Liver (tissue), 9 donors: ENCODE results near the gene CCDC54. TPM values are rescaled to one million over a fixed set of nuclear protein-coding genes. Genes with fewer than 3 reads are reported as not detected.

Experiments used
- DNase-seq: peaks from one replicate; pipeline ENCODE4 v3.0.0-alpha.2; 2017; ENCODE audit warnings: low spot score
- H3K27ac ChIP-seq, 2 donors: one replicate each; pipeline ENCODE4 v1.7.0; 2013; ENCODE audit warnings: inconsistent platforms in 2 of 2, low read length in 2 of 2, control low read depth in 1 of 2, low read depth in 1 of 2, mild to moderate bottlenecking in 1 of 2
- H3K27me3 ChIP-seq, 4 donors: one replicate each; pipeline versions ENCODE4 v1.6.1 to v1.7.0; 2013; ENCODE audit warnings: low read length in 3 of 4, inconsistent platforms in 1 of 4, mild to moderate bottlenecking in 1 of 4, moderate library complexity in 1 of 4; ENCODE audit not compliant: control insufficient read depth in 4 of 4, insufficient read depth in 4 of 4
- H3K36me3 ChIP-seq, 4 donors: one replicate each; pipeline versions ENCODE4 v1.6.1 to v1.7.0; 2013; ENCODE audit warnings: low read length in 3 of 4, mild to moderate bottlenecking in 3 of 4, low read depth in 1 of 4, moderate library complexity in 1 of 4; ENCODE audit not compliant: control insufficient read depth in 4 of 4, insufficient read depth in 3 of 4
- H3K4me1 ChIP-seq, 4 donors: one replicate each; pipeline versions ENCODE4 v1.6.1 to v1.7.0; 2013; ENCODE audit warnings: low read length in 3 of 4, mild to moderate bottlenecking in 3 of 4, moderate library complexity in 1 of 4; ENCODE audit not compliant: control insufficient read depth in 4 of 4, insufficient read depth in 4 of 4
- H3K4me3 ChIP-seq, 3 donors: one replicate each; pipeline versions ENCODE4 v1.6.1 to v1.7.0; 2013; ENCODE audit warnings: low read length in 3 of 3, control low read depth in 1 of 3, low read depth in 1 of 3, mild to moderate bottlenecking in 1 of 3
- H3K9ac ChIP-seq, 2 donors: one replicate each; pipeline ENCODE4 v1.7.0; 2013; ENCODE audit warnings: low read length in 2 of 2, mild to moderate bottlenecking in 2 of 2, moderate library complexity in 2 of 2, control low read depth in 1 of 2, low read depth in 1 of 2
- H3K9me3 ChIP-seq, 4 donors: one replicate each; pipeline versions ENCODE4 v1.6.1 to v1.7.0; 2013; ENCODE audit warnings: low read length in 3 of 4; ENCODE audit not compliant: control insufficient read depth in 4 of 4
- ATF3 ChIP-seq: IDR thresholded peaks from 2 replicates; pipeline ENCODE4 v1.6.1; 2016; ENCODE audit warnings: antibody characterized with exemption
- CTCF ChIP-seq: fragments of 150-350 bp; IDR thresholded peaks from 2 replicates; pipeline ENCODE4 v1.5.1; 2017; ENCODE audit warnings: improper control_type of control experiment, low read depth, low read length; ENCODE audit not compliant: missing input control
- EGR1 ChIP-seq, 2 donors: IDR thresholded peaks; 2 replicates each; pipeline ENCODE4 v1.6.1; 2016 to 2018; ENCODE audit warnings: antibody characterized with exemption in 2 of 2, low read depth in 2 of 2
- GABPA ChIP-seq, 2 donors: IDR thresholded peaks in 1 of 2; conservative IDR thresholded peaks in 1 of 2; 2 replicates each; pipeline ENCODE4 v1.6.1; 2016; ENCODE audit warnings: antibody characterized with exemption in 2 of 2, mild to moderate bottlenecking in 1 of 2, moderate library complexity in 1 of 2
- HNF4G ChIP-seq: IDR thresholded peaks from 2 replicates; pipeline ENCODE4 v1.6.1; 2016; ENCODE audit warnings: antibody characterized with exemption
- JUND ChIP-seq, 2 donors: IDR thresholded peaks; 2 replicates each; pipeline ENCODE4 v1.6.1; 2016; ENCODE audit warnings: antibody characterized with exemption in 2 of 2
- MAX ChIP-seq: IDR thresholded peaks from 2 replicates; pipeline ENCODE4 v1.6.1; 2016; ENCODE audit warnings: antibody characterized with exemption
- NR2F2 ChIP-seq: IDR thresholded peaks from 2 replicates; pipeline ENCODE4 v1.6.1; 2016; ENCODE audit warnings: antibody characterized with exemption
- RAD21 ChIP-seq, 2 donors: IDR thresholded peaks; 2 replicates each; pipeline ENCODE4 v1.6.1; 2016; ENCODE audit warnings: antibody characterized with exemption in 2 of 2, mild to moderate bottlenecking in 2 of 2
- REST ChIP-seq: IDR thresholded peaks from 2 replicates; pipeline ENCODE4 v1.6.1; 2016; ENCODE audit warnings: antibody characterized with exemption, mild to moderate bottlenecking
- RXRA ChIP-seq, 2 donors: IDR thresholded peaks; 2 replicates each; pipeline ENCODE4 v1.6.1; 2017 to 2018; ENCODE audit warnings: antibody characterized with exemption in 2 of 2, mild to moderate bottlenecking in 1 of 2
- SP1 ChIP-seq: IDR thresholded peaks from 2 replicates; pipeline ENCODE4 v1.6.1; 2018; ENCODE audit warnings: antibody characterized with exemption, mild to moderate bottlenecking
- TAF1 ChIP-seq: conservative IDR thresholded peaks from 2 replicates; pipeline ENCODE4 v1.6.1; 2016; ENCODE audit warnings: antibody characterized with exemption, mild to moderate bottlenecking
- YY1 ChIP-seq: IDR thresholded peaks from 2 replicates; pipeline ENCODE4 v1.6.1; 2016; ENCODE audit warnings: antibody characterized with exemption, mild to moderate bottlenecking
- ZBTB33 ChIP-seq: IDR thresholded peaks from 2 replicates; pipeline ENCODE4 v1.6.1; 2016; ENCODE audit warnings: antibody characterized with exemption
- WGBS: extraction: QIAGEN DNeasy Blood & Tissue Kit; methylation state at CpG from one replicate; pipeline ENCODE4 v1.1.7; 2013; 5-methylcytosine and 5-hydroxymethylcytosine counted together
- polyA plus RNA-seq, 2 donors: library from polyadenylated mRNA; stranded (reverse) in 1 of 2; unstranded in 1 of 2; fragments of 200-250 nt in 1 of 2; fragments of >200 nt in 1 of 2; fragmentation: Nextera tagmentation in 1 of 2; extraction: Ambion mirVana in 1 of 2; gene quantifications; one replicate each; pipeline versions ENCODE4 v1.2.1 to v1.2.3, GENCODE V29; 2013 to 2015
- total RNA-seq, 2 donors: library from RNA; depleted of rRNA; stranded (reverse); fragments of >200 nt; gene quantifications; one replicate each; pipeline ENCODE4 v1.2.3, GENCODE V29; 2014
- donor health status: healthy.
- donor health status: healthy.
- donor health status: healthy.
- donor health status: healthy.
- donor health status: healthy.

The CCDC54 gene
- total and polyA plus RNA-seq, 4 donors: 0.21 TPM; not detected in 3

GRCh38 chr3:107375682-107376081 is 1.6 kb upstream of the CCDC54 start:
- 78% methylated on average over 2 of the region's 2 CpGs for WGBS

GRCh38 chr3:107382631-107383030 is 5.4 kb downstream of the CCDC54 start:
- no peaks in the 10 kb centered on the region for H3K27me3 ChIP-seq

More at GRCh38 chr3:107375682-107376081, 1.6 kb upstream of the CCDC54 start:
- no peaks in the 10 kb centered on the region for H3K27me3 ChIP-seq
- no peak overlapping the region for H3K9ac ChIP-seq
- no peaks in the 10 kb centered on the region for H3K4me1 ChIP-seq
- no peak overlapping the region for H3K27ac ChIP-seq
- no peaks in the 10 kb centered on the region for H3K36me3 ChIP-seq
- TF ChIP-seq YY1 (no peak), RXRA (IDR thresholded peaks at IDR 0.05) (no peak), GABPA (IDR thresholded peaks at IDR 0.05 in 1 of 2, conservative IDR thresholded peaks at IDR 0.05 in 1 of 2) (no peak), ZBTB33 (no peak), JUND (IDR thresholded peaks at IDR 0.05) (no peak), NR2F2 (no peak), SP1 (no peak)
- no peaks in the 10 kb centered on the region for H3K9me3 ChIP-seq
- no peak overlapping the region for H3K4me3 ChIP-seq
- no peak for DNase-seq

More at GRCh38 chr3:107382631-107383030, 5.4 kb downstream of the CCDC54 start:
- no peak for TF ChIP-seq TAF1
- no peak for TF ChIP-seq EGR1 (IDR thresholded peaks at IDR 0.05; ENCODE audit: low read depth in 2 of 2)
- no peak for TF ChIP-seq ATF3
- no peak for TF ChIP-seq SP1
- TF ChIP-seq HNF4G: no peak
- no peak for TF ChIP-seq REST
- no peak for TF ChIP-seq JUND (IDR thresholded peaks at IDR 0.05)
- TF ChIP-seq GABPA (IDR thresholded peaks at IDR 0.05 in 1 of 2, conservative IDR thresholded peaks at IDR 0.05 in 1 of 2): no peak
- TF ChIP-seq CTCF: no peak
- TF ChIP-seq ZBTB33: no peak
- TF ChIP-seq YY1: no peak
- TF ChIP-seq RXRA (IDR thresholded peaks at IDR 0.05): no peak
- no peak for TF ChIP-seq MAX
- no peak for TF ChIP-seq RAD21 (IDR thresholded peaks at IDR 0.05)
- Histone ChIP-seq H3K27ac (no peak overlapping the region), H3K4me1 (no peaks in the 10 kb centered on the region), H3K9ac (no peak overlapping the region), H3K36me3 (no peaks in the 10 kb centered on the region), H3K4me3 (no peak overlapping the region), H3K9me3 (no peaks in the 10 kb centered on the region)
- no peak for DNase-seq
- 78% methylated on average over 4 of the region's 4 CpGs for WGBS
